ENCODE measurements around the gene TMEM86B.
"Not testable (repeated sequence)": the region's sequence is repeated elsewhere in the genome, so short reads cannot be mapped to it uniquely, and the experiment has no call there.

The TMEM86B gene

GRCh38 chr19:55241935-55242464 is 13.4 kb upstream of the TMEM86B start:
- no peak for DNase-seq (ENCODE audit: low read depth, low spot score)

GRCh38 chr19:55241143-55241934 is 12.8 kb upstream of the TMEM86B start:
- DNase-seq (ENCODE audit: low read depth, low spot score): no peak

- no peak for DNase-seq (ENCODE audit: low read depth, low spot score)
Observed at GRCh38 chr19:55240713-55241020, 12.1 kb upstream of the TMEM86B start.

GRCh38 chr19:55239004-55239403 is 10.4 kb upstream of the TMEM86B start:
- DNase-seq (ENCODE audit: low read depth, low spot score): no peak

GRCh38 chr19:55238030-55238429 is 9.5 kb upstream of the TMEM86B start:
- DNase-seq (ENCODE audit: low read depth, low spot score): no peak

GRCh38 chr19:55232986-55233385 is 4.4 kb upstream of the TMEM86B start:
- DNase-seq (ENCODE audit: low read depth, low spot score): no peak

- DNase-seq (ENCODE audit: low read depth, low spot score): no peak
Observed at GRCh38 chr19:55232286-55232602, 3.7 kb upstream of the TMEM86B start.

- DNase-seq (ENCODE audit: low read depth, low spot score): no peak
Observed at GRCh38 chr19:55231391-55232285, 3.1 kb upstream of the TMEM86B start.

GRCh38 chr19:55230780-55231179 is 2.2 kb upstream of the TMEM86B start:
- DNase-seq (ENCODE audit: low read depth, low spot score): no peak

GRCh38 chr19:55230329-55230728 is 1.8 kb upstream of the TMEM86B start:
- no peak for DNase-seq (ENCODE audit: low read depth, low spot score)

- DNase-seq (ENCODE audit: low read depth, low spot score): no peak
Observed at GRCh38 chr19:55229789-55230182, 1.2 kb upstream of the TMEM86B start.

GRCh38 chr19:55229145-55229788 is 704 bp upstream of the TMEM86B start:
- no peak for DNase-seq (ENCODE audit: low read depth, low spot score)

GRCh38 chr19:55228015-55228391 is 560 bp downstream of the TMEM86B start:
- no peak for DNase-seq (ENCODE audit: low read depth, low spot score)

GRCh38 chr19:55227241-55228014 is 1.1 kb downstream of the TMEM86B start:
- no peak for DNase-seq (ENCODE audit: low read depth, low spot score)

GRCh38 chr19:55226788-55227187 is 1.8 kb downstream of the TMEM86B start:
- no peak for DNase-seq (ENCODE audit: low read depth, low spot score)

GRCh38 chr19:55226273-55226672 is 2.3 kb downstream of the TMEM86B start:
- DNase-seq (ENCODE audit: low read depth, low spot score): no peak

GRCh38 chr19:55225415-55225958 is 3.1 kb downstream of the TMEM86B start:
- no peak for DNase-seq (ENCODE audit: low read depth, low spot score)

GRCh38 chr19:55224679-55225414 is 3.7 kb downstream of the TMEM86B start:
- DNase-seq (ENCODE audit: low read depth, low spot score): not testable (repeated sequence)

- no peak for DNase-seq (ENCODE audit: low read depth, low spot score)
Observed at GRCh38 chr19:55224038-55224665, 4.4 kb downstream of the TMEM86B start.
